SK-N-MC (cell line): ENCODE measurements around the gene OR51B6.

ENCODE experiments used
- EZH2 ChIP-seq: fragments of 200-600 bp; sonication (generic); IDR thresholded peaks from one replicate; pipeline ENCODE4 v1.6.1; 2017; ENCODE audit warnings: antibody characterized with exemption
- FOXP2 ChIP-seq: optimal IDR thresholded peaks from 2 replicates; pipeline ENCODE3; 2011; ENCODE audit warnings: mild to moderate bottlenecking, moderate library complexity; ENCODE audit not compliant: insufficient read depth; ENCODE audit errors: extremely low read length, control extremely low read depth
- POLR2AphosphoS5 ChIP-seq: IDR thresholded peaks from 2 replicates; pipeline ENCODE4 v1.6.1; 2012; ENCODE audit warnings: mild to moderate bottlenecking, low read depth, low read length, borderline replicate concordance

DNA sequence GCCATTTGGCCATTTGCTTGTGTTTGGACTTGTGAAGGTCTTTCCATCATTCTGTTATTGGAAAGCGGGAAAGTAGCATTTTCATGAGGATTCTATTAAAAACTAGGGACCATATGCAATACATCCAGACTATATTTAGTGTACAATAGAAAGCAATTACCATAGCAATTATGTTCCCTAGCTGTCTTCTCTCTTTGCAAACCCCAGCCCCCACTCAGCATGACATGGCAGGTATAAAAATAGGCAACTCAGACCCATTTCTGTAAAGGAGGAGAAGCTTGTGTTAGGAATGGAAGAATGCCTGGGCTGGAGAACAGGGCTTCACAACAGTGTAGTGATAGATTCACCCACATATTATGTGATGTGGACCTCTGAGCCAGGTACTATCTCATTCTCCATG is 12.4 kb downstream of the OR51B6 start:
- TF ChIP-seq POLR2AphosphoS5 (no peak), EZH2 (no peak), FOXP2 (no peak)
